GM12878 (cell line): ENCODE data around the gene BRF1. TPM values are rescaled to one million over a fixed set of nuclear protein-coding genes. Genes with fewer than 3 reads are reported as not detected.

Experiments
- ATAC-seq: fragments of 200-7000 bp; cut with Tn5 transposase; 3 replicates; pipeline ENCODE4 v1.9.1; 2020; ENCODE audit warnings: mild to moderate bottlenecking, moderate library complexity
- BruUV-seq: library from RNA; stranded (reverse); fragments of 400-500 nt; replicated peaks from 2 replicates; lab custom pipeline; 2021; lab: Mats Ljungman, UMichigan
- CTCF ChIA-PET: fragments of 300-600 bp; sonication (Branson Sonifier 250); formaldehyde crosslinking; extraction: SDS; loops from one replicate; lab custom pipeline; 2021; ENCODE audit warnings: inconsistent platforms; lab: Yijun Ruan, JAX
- POLR2A ChIA-PET: fragments of 350-600 bp; formaldehyde crosslinking; extraction: SDS; loops from one replicate; lab custom pipeline; 2021; ENCODE audit warnings: inconsistent platforms; lab: Charles Lee
- RAD21 ChIA-PET: fragments of 300-600 bp; sonication (Branson Sonifier 250); formaldehyde crosslinking; loops from one replicate; lab custom pipeline; 2023; ENCODE audit warnings: antibody characterized with exemption; ENCODE audit not compliant: unreplicated experiment; lab: Charles Lee
- SMC1A ChIA-PET: fragments of 300-600 bp; sonication (Branson Sonifier 250); formaldehyde crosslinking; loops from one replicate; lab custom pipeline; 2023; ENCODE audit not compliant: unreplicated experiment, uncharacterized antibody; lab: Charles Lee
- DNase-seq: peaks from one replicate; pipeline ENCODE4 v3.0.0-alpha.2; 2011; ENCODE audit warnings: low read depth, low spot score
- FAIRE-seq: peaks from 3 replicates; lab custom pipeline; 2011; peaks lifted over from hg19 to GRCh38; lab: Jason Lieb, UNC
- H2AFZ ChIP-seq: 2 replicates; pipeline ENCODE4 v1.6.0; 2011; ENCODE audit warnings: low read depth, low read length, control low read depth; ENCODE audit not compliant: control insufficient read depth
- H3K27ac ChIP-seq: 2 replicates; pipeline ENCODE4 v1.5.1; 2011; ENCODE audit warnings: control low read depth; ENCODE audit not compliant: control insufficient read depth, insufficient read depth
- H3K27me3 ChIP-seq, 2 experiments: replicated peaks in 1 of 2; 2 replicates each; pipeline versions ENCODE4 v1.6.0 to v1.6.1; 2011; ENCODE audit warnings: low read length in 1 of 2; ENCODE audit not compliant: control insufficient read depth in 2 of 2, insufficient read depth in 2 of 2
- H3K36me3 ChIP-seq, 2 experiments: 2 replicates each; pipeline ENCODE4 v1.5.1; 2011; ENCODE audit warnings: low read length in 1 of 2; ENCODE audit not compliant: control insufficient read depth in 2 of 2, insufficient read depth in 2 of 2
- H3K4me1 ChIP-seq: 2 replicates; pipeline ENCODE4 v1.6.1; 2011; ENCODE audit warnings: mild to moderate bottlenecking, low read length, moderate library complexity, mixed read lengths; ENCODE audit not compliant: control insufficient read depth, insufficient read depth
- H3K4me2 ChIP-seq: 2 replicates; pipeline ENCODE4 v1.6.0; 2011; ENCODE audit warnings: control low read depth; ENCODE audit not compliant: control insufficient read depth, insufficient read depth
- H3K4me3 ChIP-seq: fragments of 200-600 bp; sonication (generic); 2 replicates; pipeline ENCODE4 v1.5.1; 2016
- H3K79me2 ChIP-seq: 2 replicates; pipeline ENCODE4 v1.6.0; 2011; ENCODE audit warnings: low read length; ENCODE audit not compliant: control insufficient read depth, insufficient read depth
- H3K9ac ChIP-seq: 2 replicates; pipeline ENCODE4 v1.8.0; 2011; ENCODE audit warnings: low read length, control low read depth, mixed read lengths; ENCODE audit not compliant: control insufficient read depth, insufficient read depth
- H3K9me3 ChIP-seq: replicated peaks from 3 replicates; pipeline ENCODE4 v1.5.1; 2011; ENCODE audit warnings: mild to moderate bottlenecking, low read length; ENCODE audit not compliant: control insufficient read depth, insufficient read depth
- H4K20me1 ChIP-seq: 2 replicates; pipeline ENCODE4 v1.6.0; 2011; ENCODE audit not compliant: control insufficient read depth, insufficient read depth
- ASH2L ChIP-seq: fragments of 300-600, 200-600 bp; sonication (generic); IDR thresholded peaks from 2 replicates; pipeline ENCODE4 v1.6.1; 2017; ENCODE audit warnings: low read depth, mild to moderate bottlenecking, borderline replicate concordance
- E4F1 ChIP-seq: fragments of 450-650 bp; IDR thresholded peaks from 2 replicates; pipeline ENCODE4 v1.6.1; 2018; ENCODE audit warnings: borderline replicate concordance, mild to moderate bottlenecking; ENCODE audit not compliant: partially characterized antibody
- FOXK2 ChIP-seq: fragments of 450-650 bp; IDR thresholded peaks from 2 replicates; pipeline ENCODE4 v1.6.1; 2017; ENCODE audit warnings: mild to moderate bottlenecking, moderate library complexity
- FOXM1 ChIP-seq: IDR thresholded peaks from 2 replicates; pipeline ENCODE4 v1.6.1; 2012; ENCODE audit warnings: low read depth, mild to moderate bottlenecking, inconsistent platforms, low read length, moderate library complexity
- HDAC2 ChIP-seq: fragments of 200-600 bp; sonication (generic); IDR thresholded peaks from 2 replicates; pipeline ENCODE4 v1.6.1; 2017
- JUND ChIP-seq: IDR thresholded peaks from 2 replicates; pipeline ENCODE4 v1.6.1; 2012; ENCODE audit warnings: low read depth, mild to moderate bottlenecking, low read length, improper control_type of control experiment, moderate library complexity
- PAX8 ChIP-seq: fragments of 450-650 bp; IDR thresholded peaks from 2 replicates; pipeline ENCODE4 v1.6.1; 2017; ENCODE audit warnings: mild to moderate bottlenecking, moderate library complexity
- PKNOX1 ChIP-seq: fragments of 450-650 bp; IDR thresholded peaks from 2 replicates; pipeline ENCODE4 v1.6.1; 2016; ENCODE audit warnings: mild to moderate bottlenecking
- POLR2AphosphoS2 ChIP-seq: IDR thresholded peaks from 2 replicates; pipeline ENCODE4 v1.6.1; 2011; ENCODE audit warnings: low read depth, mild to moderate bottlenecking, low read length, improper control_type of control experiment, moderate library complexity
- STAT3 ChIP-seq: IDR thresholded peaks from 2 replicates; pipeline ENCODE4 v1.6.1; 2011; ENCODE audit warnings: low read depth, low read length, improper control_type of control experiment
- TBL1XR1 ChIP-seq: IDR thresholded peaks from 2 replicates; pipeline ENCODE4 v1.6.1; 2012; ENCODE audit warnings: low read depth, low read length, improper control_type of control experiment
- WGBS: methylation state at CpG from one replicate; pipeline ENCODE4 v1.1.6; 2016; ENCODE audit warnings: low lambda C conversion rate; ENCODE audit not compliant: insufficient replicate concordance, insufficient coverage; ENCODE audit errors: missing lambda C conversion rate; 5-methylcytosine and 5-hydroxymethylcytosine counted together
- in situ Hi-C: fragments of 300-500 bp; cut with MboI; formaldehyde crosslinking; loops from 9 replicates; pipeline ENCODE4 v1.14.3; 2018; ENCODE audit warnings: mixed read lengths
- intact Hi-C: fragments of 100-400 bp; cut with micrococcal nuclease; formaldehyde crosslinking; loops from one replicate; pipeline ENCODE4 v1.14.2; 2022; ENCODE audit not compliant: unreplicated experiment
- polyA plus RNA-seq, 11 experiments: library from polyadenylated mRNA; depleted of rRNA in 4 of 11; unstranded in 6 of 11; stranded (reverse) in 5 of 11; fragments of >200 nt; fragmentation: Nextera tagmentation in 4 of 11; fragmentation: Illumina TruSeq in 1 of 11; extraction: Ambion mirVana in 4 of 11; extraction: Trizol in 1 of 11; gene quantifications; 1 replicate in 1 of 11; 2 replicates in 10 of 11; pipeline versions ENCODE4 v1.2.1 to v1.2.3, GENCODE V29; 2011 to 2016; ENCODE audit warnings: inconsistent platforms in 2 of 11, missing spikeins in 2 of 11, low read depth in 1 of 11
- total RNA-seq, 4 experiments: library from RNA; depleted of rRNA in 3 of 4; stranded (reverse); fragments of >200 nt in 3 of 4; fragmentation: Illumina TruSeq in 1 of 4; extraction: Trizol in 1 of 4; gene quantifications; 2 replicates each; pipeline versions ENCODE4 v1.2.1 to v1.2.3, GENCODE V29; 2013 to 2021

BRF1 gene
- total and polyA plus RNA-seq, 10 of the 15 experiments (the other 5 are each of a cell fraction or from before 2014, with no cell fraction given), result 0.21 to 33.5 (median 10.7) TPM

GRCh38 chr14:105229099-105229655 is 71.6 kb downstream of the BRF1 start (continued):
- TF ChIP-seq E4F1, result no peak
- TF ChIP-seq HDAC2, result no peak
- TF ChIP-seq FOXK2, result no peak

GRCh38 chr14:105228562-105228961 is 72.2 kb downstream of the BRF1 start:
- ChIA-PET CTCF (no interaction called here), POLR2A (no interaction called here), RAD21 (no interaction called here), SMC1A (no interaction called here)
- Histone ChIP-seq H3K4me3 (no peak overlapping the region), H4K20me1 (no peaks in the 10 kb centered on the region), H2AFZ (no peak overlapping the region), H3K79me2 (no peaks in the 10 kb centered on the region), H3K27me3 (no peaks in the 10 kb centered on the region), H3K4me1 (no peaks in the 10 kb centered on the region), H3K9ac (no peak overlapping the region), H3K9me3 (no peaks in the 10 kb centered on the region), H3K4me2 (no peak overlapping the region), H3K27ac (no peak overlapping the region), H3K36me3 (peaks cover 3 to 9% of the 10 kb centered on the region in 2 experiments; a peak in 3 of 4 replicates)
- 95% methylated on average over 17 of the region's 17 CpGs for WGBS
- intact Hi-C loops, result no loop called here
- no peak for DNase-seq
- FAIRE-seq, result no peak
- in situ Hi-C loops, result no loop called here
- ATAC-seq, result no peak
- BruUV-seq, result no TSS peak
- no peak for TF ChIP-seq PKNOX1
- TF ChIP-seq POLR2AphosphoS2, result no peak
- TF ChIP-seq TBL1XR1, result no peak
- TF ChIP-seq FOXM1, result no peak
- TF ChIP-seq JUND, result no peak
- TF ChIP-seq STAT3, result no peak
- no peak for TF ChIP-seq PAX8
- no peak for TF ChIP-seq ASH2L
